HG03432 (cell line): ENCODE results near the gene NCK2.

Experiments
- ATAC-seq: cut with Tn5 transposase; IDR thresholded peaks from one replicate; pipeline ENCODE4 v1.9.1; 2021; ENCODE audit warnings: mild to moderate bottlenecking, moderate library complexity; ENCODE audit not compliant: unreplicated experiment

The NCK2 gene

DNA sequence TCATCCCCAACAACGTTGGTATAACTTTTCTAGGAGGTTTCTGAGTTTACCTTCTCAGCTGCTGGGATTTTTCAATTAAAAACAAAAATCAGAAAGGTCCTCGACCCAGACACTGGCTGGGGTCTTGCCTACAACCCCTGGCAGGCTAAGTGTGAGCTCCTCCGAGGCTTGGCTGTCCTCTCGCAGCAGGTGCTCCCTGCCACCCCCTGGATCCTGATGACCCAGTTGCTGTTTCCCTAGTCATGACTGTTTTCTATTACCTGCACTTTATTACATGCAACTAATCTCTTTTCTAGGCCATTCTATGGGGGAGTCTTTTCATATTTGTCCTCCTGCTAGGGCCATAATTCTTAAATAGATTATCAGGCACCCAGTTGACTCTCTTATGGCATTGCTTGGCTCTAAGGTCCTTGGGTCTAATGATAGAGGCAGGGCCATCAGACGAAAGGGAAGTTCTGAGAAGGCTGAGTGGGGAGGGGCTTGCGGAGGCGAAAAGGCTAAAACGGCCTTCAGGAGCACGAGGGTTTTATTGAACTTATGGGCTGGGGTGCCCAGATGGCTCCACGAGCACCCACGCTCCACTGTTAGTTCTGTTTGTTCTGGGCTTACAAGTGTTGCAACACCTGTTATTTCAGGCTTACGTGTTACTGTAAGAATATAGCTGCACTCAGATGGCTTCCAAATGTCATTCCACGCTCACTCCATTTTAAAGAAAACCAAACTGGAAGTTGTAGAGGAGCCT lies 166.0 kb downstream of the NCK2 start:
- no peak for ATAC-seq

- no peak for ATAC-seq
These were observed 166.7 kb downstream of the NCK2 start for GRCh38 chr2:105911425-105911824.

DNA sequence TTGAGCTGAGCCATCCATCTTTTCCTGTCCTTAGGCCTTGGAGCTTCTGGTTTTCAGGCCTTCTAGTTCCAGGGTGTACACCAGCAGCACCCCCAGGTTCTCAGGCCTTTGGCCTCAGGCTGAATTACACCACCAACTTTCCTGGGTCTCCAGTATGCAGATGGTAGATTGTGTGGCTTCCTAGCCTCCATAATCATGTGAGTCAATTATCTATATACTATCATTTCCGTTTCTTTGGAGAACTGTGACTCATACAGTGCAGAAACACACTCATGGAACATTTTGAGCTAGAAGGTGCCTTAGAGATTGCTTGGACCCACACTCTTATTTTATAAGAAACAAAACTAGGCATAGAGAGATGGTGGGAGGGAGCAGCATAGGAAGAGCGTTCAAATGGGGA lies 167.4 kb downstream of the NCK2 start:
- ATAC-seq, result no peak

GRCh38 chr2:105915005-105915558 lies 170.4 kb downstream of the NCK2 start:
- ATAC-seq, result peak; percentile 58

- ATAC-seq, result no peak
These were observed 172.5 kb downstream of the NCK2 start for GRCh38 chr2:105917226-105917625.

DNA sequence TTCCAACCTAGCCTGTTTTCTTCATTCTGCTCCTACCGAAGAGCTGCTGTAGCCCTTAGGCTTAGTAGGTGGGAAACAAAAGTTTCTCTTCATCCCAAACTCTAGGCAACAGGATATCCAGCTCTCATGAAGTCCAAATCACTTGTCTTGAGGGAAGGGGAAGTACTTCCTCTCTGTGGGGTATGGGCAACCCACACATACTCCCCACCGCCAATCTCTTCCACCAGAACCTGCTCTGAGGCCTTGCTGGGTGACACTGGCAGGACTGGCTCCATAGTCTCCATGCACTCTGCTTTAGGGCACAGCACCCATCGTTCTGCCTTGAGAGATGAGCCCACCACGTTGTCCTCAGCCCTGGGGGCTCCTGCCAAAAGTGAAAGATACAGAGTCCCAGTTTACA lies 173.0 kb downstream of the NCK2 start:
- no peak for ATAC-seq

GRCh38 chr2:105919191-105919811 lies 174.6 kb downstream of the NCK2 start:
- ATAC-seq, result no peak

DNA sequence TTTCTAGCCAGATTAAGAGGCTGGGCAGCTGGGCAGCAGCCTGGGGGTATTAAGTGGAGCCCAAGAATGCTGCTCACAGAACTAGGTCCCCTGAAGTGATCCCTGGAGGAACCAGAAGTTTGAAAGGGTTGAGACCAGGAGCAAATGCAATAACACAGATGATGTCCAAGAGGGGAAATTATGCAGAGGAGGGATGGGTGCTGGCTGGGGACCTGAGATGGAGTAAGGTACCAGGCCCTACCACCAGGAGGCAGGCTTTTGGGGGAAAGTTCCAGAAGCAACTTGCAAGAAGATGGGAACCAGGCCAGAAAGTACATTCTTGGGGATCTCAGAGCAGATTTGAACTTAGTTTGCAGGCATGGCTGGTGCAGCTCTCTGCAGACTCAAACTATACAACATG lies 175.1 kb downstream of the NCK2 start:
- no peak for ATAC-seq

GRCh38 chr2:105924271-105924670 lies 179.6 kb downstream of the NCK2 start:
- ATAC-seq, result no peak

- no peak for ATAC-seq
These were observed 180.2 kb downstream of the NCK2 start for GRCh38 chr2:105924932-105925331.

DNA sequence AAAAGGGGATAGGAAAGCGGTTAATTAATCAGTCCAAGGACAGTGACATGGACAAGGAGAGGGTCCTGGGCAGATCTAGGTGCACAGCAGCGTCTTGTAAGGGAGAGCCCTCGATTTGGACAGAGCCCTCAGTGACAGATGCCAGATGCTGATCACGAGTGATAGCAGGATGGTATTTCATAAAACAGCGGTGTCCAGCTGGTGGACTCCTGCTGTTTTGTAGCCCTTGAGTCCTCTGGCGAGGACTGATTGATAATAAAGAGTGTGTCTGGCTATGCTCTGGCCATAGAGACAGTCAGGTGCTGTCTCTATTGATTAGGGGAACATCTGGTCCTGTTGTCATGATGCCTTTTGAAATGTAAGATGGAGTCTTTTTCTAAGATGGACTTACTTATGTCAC lies 180.7 kb downstream of the NCK2 start:
- ATAC-seq, result no peak

- no peak for ATAC-seq
These were observed 182.4 kb downstream of the NCK2 start for GRCh38 chr2:105926960-105927678.

DNA sequence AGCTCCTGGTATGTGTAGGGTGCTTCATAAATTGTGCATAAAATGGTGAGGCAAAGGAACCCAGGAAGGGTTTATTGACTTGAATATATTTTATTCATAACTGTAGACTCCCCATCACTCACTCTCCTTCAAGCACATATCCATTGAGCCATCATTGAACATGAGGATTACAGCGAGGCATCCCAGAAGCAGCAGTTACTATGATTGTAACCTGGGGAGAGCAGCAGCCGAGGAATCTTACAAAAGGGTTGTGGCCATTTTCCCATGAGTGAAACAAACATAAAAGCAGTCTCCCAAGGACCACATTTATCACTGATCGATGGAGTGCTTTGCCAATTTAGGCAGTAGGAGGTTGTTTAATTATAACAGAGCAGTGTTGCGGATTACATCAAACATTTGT lies 183.4 kb downstream of the NCK2 start:
- ATAC-seq, result no peak

DNA sequence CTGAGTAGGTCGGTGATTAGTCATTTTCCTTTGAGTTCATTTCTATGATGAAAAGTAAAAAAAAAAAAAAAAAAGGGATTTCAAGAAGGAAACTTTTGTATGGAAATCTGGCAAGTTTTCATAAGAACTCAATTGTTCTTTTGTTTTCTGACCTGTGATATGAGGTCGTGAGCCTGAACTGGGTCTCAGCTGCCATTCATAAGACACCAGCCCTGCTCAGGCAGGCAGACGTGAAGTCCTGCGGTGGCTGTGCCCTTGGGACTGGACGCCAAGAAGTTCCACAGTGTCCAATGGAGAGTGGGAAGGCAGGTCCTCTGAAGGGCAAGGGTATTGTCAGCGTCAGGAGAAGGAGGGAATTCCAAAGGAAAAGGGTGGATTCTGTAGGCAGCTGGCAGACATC lies 183.9 kb downstream of the NCK2 start:
- no peak for ATAC-seq

GRCh38 chr2:105929516-105929915 lies 184.8 kb downstream of the NCK2 start:
- ATAC-seq, result no peak

- no peak for ATAC-seq
These were observed 187.9 kb downstream of the NCK2 start for GRCh38 chr2:105932582-105932981.

DNA sequence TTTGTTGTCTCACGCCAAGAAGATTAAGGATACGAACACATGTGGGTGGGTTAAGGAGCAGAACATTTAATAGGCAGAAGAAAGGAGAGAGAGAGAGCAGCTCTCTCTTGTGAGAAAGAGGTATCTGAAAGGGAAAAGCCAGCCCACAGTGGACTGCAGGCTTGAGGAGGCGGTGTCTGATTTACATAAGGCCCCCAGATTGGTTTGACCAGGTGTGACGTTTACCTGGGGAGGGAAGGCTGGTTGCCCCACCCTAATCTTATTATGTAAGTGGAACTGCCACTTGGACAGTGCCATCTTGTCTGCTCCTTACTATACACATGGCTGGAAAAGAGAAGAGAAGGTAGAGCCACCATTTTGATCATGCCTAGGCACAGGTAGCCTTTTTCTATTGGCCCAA lies 189.2 kb downstream of the NCK2 start:
- no peak for ATAC-seq

GRCh38 chr2:105934467-105934866 lies 189.8 kb downstream of the NCK2 start:
- ATAC-seq, result no peak

DNA sequence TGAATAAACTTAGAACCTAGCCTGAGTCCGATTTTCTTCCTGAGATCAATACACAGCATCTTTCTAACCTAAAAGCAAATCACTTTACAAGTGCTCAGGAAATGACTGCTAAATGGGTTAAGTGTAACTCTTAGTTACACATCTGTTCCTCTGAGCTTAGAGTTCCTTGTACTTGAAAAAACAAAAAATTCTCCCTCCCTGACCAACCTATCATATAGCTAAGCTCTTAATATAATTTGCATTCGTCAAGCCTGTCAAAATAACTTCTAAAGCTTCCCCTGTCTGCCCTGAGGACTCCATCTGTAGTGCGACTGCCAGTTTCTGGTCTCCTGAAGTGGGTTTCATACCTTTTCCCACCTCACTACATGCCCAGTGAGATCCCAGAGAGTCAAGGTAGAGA lies 190.4 kb downstream of the NCK2 start:
- no peak for ATAC-seq

GRCh38 chr2:105936954-105937353 lies 192.2 kb downstream of the NCK2 start:
- no peak for ATAC-seq

- ATAC-seq, result no peak
These were observed 192.9 kb downstream of the NCK2 start for GRCh38 chr2:105937498-105938097.
